ENCODE measurements around the gene TBX6. TPM values are rescaled to one million over a fixed set of nuclear protein-coding genes. Genes with fewer than 3 reads are reported as not detected.

TBX6 gene
- total RNA-seq, 4 donors from 2014 or later, result 0.42 to 1.3 (median 0.67) TPM

GRCh38 chr16:30063893-30064728 lies 27.6 kb downstream of the TBX6 start:
- Histone ChIP-seq H3K27ac (replicated peaks in 1 of 4) (peak overlapping the region; percentile 98 to 100 (median 99)), H3K36me3 (peaks cover 17 to 25% (median 22%) of the 10 kb centered on the region in 4 donors), H3K9me3 (no peaks in the 10 kb centered on the region), H3K4me1 (peaks cover 40 to 68% (median 64%) of the 10 kb centered on the region in 4 donors), H3K4me3 (peak overlapping the region; percentile 75 to 99 (median 92)), H3K27me3 (no peaks in the 10 kb centered on the region)
- intact Hi-C loops (cut with DNase I), result no loop called here
- peak; percentile 96 for DNase-seq (ENCODE audit: extremely low spot score)
- TF ChIP-seq, protein P1, sequence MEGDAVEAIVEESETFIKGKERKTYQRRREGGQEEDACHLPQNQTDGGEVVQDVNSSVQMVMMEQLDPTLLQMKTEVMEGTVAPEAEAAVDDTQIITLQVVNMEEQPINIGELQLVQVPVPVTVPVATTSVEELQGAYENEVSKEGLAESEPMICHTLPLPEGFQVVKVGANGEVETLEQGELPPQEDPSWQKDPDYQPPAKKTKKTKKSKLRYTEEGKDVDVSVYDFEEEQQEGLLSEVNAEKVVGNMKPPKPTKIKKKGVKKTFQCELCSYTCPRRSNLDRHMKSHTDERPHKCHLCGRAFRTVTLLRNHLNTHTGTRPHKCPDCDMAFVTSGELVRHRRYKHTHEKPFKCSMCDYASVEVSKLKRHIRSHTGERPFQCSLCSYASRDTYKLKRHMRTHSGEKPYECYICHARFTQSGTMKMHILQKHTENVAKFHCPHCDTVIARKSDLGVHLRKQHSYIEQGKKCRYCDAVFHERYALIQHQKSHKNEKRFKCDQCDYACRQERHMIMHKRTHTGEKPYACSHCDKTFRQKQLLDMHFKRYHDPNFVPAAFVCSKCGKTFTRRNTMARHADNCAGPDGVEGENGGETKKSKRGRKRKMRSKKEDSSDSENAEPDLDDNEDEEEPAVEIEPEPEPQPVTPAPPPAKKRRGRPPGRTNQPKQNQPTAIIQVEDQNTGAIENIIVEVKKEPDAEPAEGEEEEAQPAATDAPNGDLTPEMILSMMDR (IDR thresholded peaks at IDR 0.05), result peak; percentile 37 to 67 (median 49)
- TF ChIP-seq POLR2AphosphoS5 (IDR thresholded peaks at IDR 0.05) (peak; percentile 76 to 84), EP300 (IDR thresholded peaks at IDR 0.05) (no peak), POLR2A (IDR thresholded peaks at IDR 0.05; ENCODE audit: low read depth) (peak; percentile 44)
- whole genome bisulfite sequencing, result 3% methylated on average over 23 of the region's 27 CpGs

DNA sequence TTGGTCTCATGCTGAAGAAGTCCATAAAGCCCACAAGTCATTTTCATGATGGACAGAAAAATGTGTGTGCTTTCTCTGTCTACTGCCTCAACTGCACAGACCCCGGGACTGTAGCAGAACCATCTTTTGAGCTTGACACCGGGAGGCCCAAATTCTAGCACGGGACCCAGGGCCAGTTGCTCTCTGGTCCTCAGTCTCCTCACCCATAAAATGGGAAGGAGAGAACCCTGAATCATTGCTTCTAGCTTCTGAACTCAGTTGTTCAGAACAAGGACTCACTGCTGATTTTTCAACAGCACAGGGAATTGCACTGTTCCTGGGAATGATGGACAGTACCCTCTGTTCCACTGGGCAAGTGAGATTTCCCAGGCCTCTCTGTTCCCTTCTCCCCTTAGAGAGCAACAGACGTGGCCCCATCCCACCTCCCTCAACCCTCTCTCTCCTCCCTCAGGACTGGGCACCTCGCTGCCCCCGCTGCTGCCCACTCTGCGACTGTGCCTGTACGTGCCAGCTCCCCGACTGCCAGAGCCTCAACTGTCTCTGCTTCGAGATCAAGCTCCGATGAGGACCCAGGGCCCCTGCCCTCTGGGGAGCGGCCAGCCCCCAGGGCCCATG lies 28.3 kb downstream of the TBX6 start:
- H3K27me3 ChIP-seq, result no peaks in the 10 kb centered on the region
- intact Hi-C loops (cut with DNase I), result no loop called here
- no peaks in the 10 kb centered on the region for H3K9me3 ChIP-seq
- no peak for DNase-seq (ENCODE audit: extremely low spot score)
- H3K36me3 ChIP-seq, result peaks cover 10 to 17% (median 15%) of the 10 kb centered on the region in 4 donors
- TF ChIP-seq EP300 (IDR thresholded peaks at IDR 0.05) (no peak), POLR2AphosphoS5 (IDR thresholded peaks at IDR 0.05) (no peak), POLR2A (IDR thresholded peaks at IDR 0.05; ENCODE audit: low read depth) (no peak)
- TF ChIP-seq, protein P1 (IDR thresholded peaks at IDR 0.05), result no peak
- 45% methylated on average over 12 of the region's 12 CpGs for WGBS
- H3K4me3 ChIP-seq, result peak overlapping the region; percentile 75 to 99 (median 92)
- H3K27ac ChIP-seq (replicated peaks in 1 of 4), result peak overlapping the region; percentile 98 to 100 (median 99)
- peaks cover 32 to 61% (median 57%) of the 10 kb centered on the region in 4 donors for H3K4me1 ChIP-seq

- H3K27ac ChIP-seq (replicated peaks in 1 of 4), result peak overlapping the region in 3 of 4 donors; percentile 58 to 100 (median 62)
- no peaks in the 10 kb centered on the region for H3K9me3 ChIP-seq
- TF ChIP-seq POLR2A (IDR thresholded peaks at IDR 0.05; ENCODE audit: low read depth), result no peak
- TF ChIP-seq EP300 (IDR thresholded peaks at IDR 0.05), result no peak
- TF ChIP-seq, protein P1 (IDR thresholded peaks at IDR 0.05), result no peak
- TF ChIP-seq POLR2AphosphoS5 (IDR thresholded peaks at IDR 0.05), result no peak
- no peaks in the 10 kb centered on the region for H3K36me3 ChIP-seq
- no peaks in the 10 kb centered on the region for H3K27me3 ChIP-seq
- H3K4me1 ChIP-seq, result peaks cover 14 to 40% (median 37%) of the 10 kb centered on the region in 4 donors
- intact Hi-C loops (cut with DNase I), result no loop called here
- H3K4me3 ChIP-seq, result no peak overlapping the region
- WGBS, result 58% methylated on average over 2 of the region's 2 CpGs
- no peak for DNase-seq (ENCODE audit: extremely low spot score)
Observed at GRCh38 chr16:30060836-30061554, 30.7 kb downstream of the TBX6 start.

DNA sequence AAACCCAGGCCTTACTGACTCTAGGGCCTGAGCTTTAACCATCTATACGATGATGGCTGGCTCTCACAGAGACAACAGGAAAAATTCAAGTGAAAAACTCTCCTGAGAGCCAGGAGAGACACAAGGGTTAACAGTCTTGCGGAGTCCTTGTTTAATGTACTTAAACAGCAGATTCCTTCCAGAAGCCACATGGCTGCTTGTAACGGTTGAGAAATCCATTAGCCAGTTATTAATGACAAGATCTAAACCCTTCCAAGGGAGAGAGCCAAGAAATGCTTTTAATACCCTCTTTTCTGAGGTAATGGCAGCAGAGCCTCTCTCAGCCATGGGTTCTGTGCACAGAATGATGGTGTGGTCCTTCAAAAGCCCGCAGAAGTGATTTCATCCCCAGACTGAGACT lies 31.4 kb downstream of the TBX6 start:
- Histone ChIP-seq H3K27ac (replicated peaks in 1 of 4) (peak overlapping the region in 3 of 4 donors; percentile 58 to 100 (median 62)), H3K9me3 (no peaks in the 10 kb centered on the region), H3K4me1 (peaks cover 14 to 40% (median 37%) of the 10 kb centered on the region in 4 donors), H3K27me3 (no peaks in the 10 kb centered on the region), H3K4me3 (no peak overlapping the region), H3K36me3 (no peaks in the 10 kb centered on the region)
- DNase-seq (ENCODE audit: extremely low spot score), result no peak
- 43% methylated on average over 4 of the region's 4 CpGs for WGBS
- intact Hi-C loops (cut with DNase I), result no loop called here
- TF ChIP-seq EP300 (IDR thresholded peaks at IDR 0.05), result no peak

All from esophagus muscularis mucosa (tissue), 4 donors.